K562 treated with DMSO at 1 percent for 24 hours (cell line): ENCODE data around the gene DLL1. TPM values are rescaled to one million over a fixed set of nuclear protein-coding genes. Genes with fewer than 3 reads are reported as not detected.

Experiments used
- total RNA-seq: library from RNA; unstranded; fragments of 300-600 nt; gene quantifications from 2 replicates; pipeline ENCODE4 v1.2.3, GENCODE V29; 2022; ENCODE audit warnings: low read depth; ENCODE audit not compliant: insufficient read depth

The DLL1 gene
- 0.08 and 0.50 TPM in 2 replicates for total RNA-seq

GRCh38 chr6:170290296-170291128 is at the start of gene DLL1:
TSS of gene DLL1 (minus strand) at chr6:170291078. CDS start at chr6:170290139, 939 bp downstream.

GRCh38 chr6:170306324-170307079 is 15.6 kb upstream of the DLL1 start, which contains the start of gene FAM120B:
TSS of gene FAM120B (plus strand) at chr6:170306758. CDS start at chr6:170317391, 10,633 bp downstream.

Other genes starting within 250 kb of the DLL1 start
- 15.3 and 16.1 TPM in 2 replicates for gene FAM120B, start 15.7 kb upstream of the DLL1 start, total RNA-seq